Transverse colon (tissue), 4 donors: ENCODE results near the gene HINT2.

Experiments used
- CTCF ChIP-seq, 5 experiments: fragments of 200-600 bp in 3 of 5; fragments of 450-650 bp in 2 of 5; sonication (generic) in 3 of 5; IDR thresholded peaks; 1 replicate in 2 of 5; 2 replicates in 3 of 5; pipeline ENCODE4 v1.5.1; 2016 to 2017; ENCODE audit warnings: antibody characterized with exemption in 5 of 5, inconsistent platforms in 3 of 5, mild to moderate bottlenecking in 2 of 5, moderate library complexity in 1 of 5
- EP300 ChIP-seq: sonication (generic); formaldehyde crosslinking; IDR thresholded peaks from one replicate; pipeline ENCODE4 v1.6.1; 2017; ENCODE audit warnings: antibody characterized with exemption, low read depth
- POLR2A ChIP-seq: fragments of 450-650 bp; IDR thresholded peaks from one replicate; pipeline ENCODE4 v1.6.1; 2016; ENCODE audit warnings: antibody characterized with exemption, mild to moderate bottlenecking, moderate library complexity
- POLR2AphosphoS5 ChIP-seq, 3 donors: sonication (generic); formaldehyde crosslinking; IDR thresholded peaks; one replicate each; pipeline ENCODE4 v1.6.1; 2016; ENCODE audit warnings: antibody characterized with exemption in 3 of 3

GRCh38 chr9:35828716-35829083 is 13.9 kb upstream of the HINT2 start, which contains the start of gene FAM221B:
- no peak for TF ChIP-seq POLR2A
- no peak for TF ChIP-seq CTCF (IDR thresholded peaks at IDR 0.05)
- TF ChIP-seq EP300 = no peak
- no peak for TF ChIP-seq POLR2AphosphoS5 (IDR thresholded peaks at IDR 0.05)
